Left colon (tissue), 2 donors: ENCODE measurements around the gene SCARB1. TPM values are rescaled to one million over a fixed set of nuclear protein-coding genes. Genes with fewer than 3 reads are reported as not detected.
A peak's percentile ranks its signal among the peaks of the same experiment; 100 is the strongest.

ENCODE experiments used
- ATAC-seq: fragments of 200-7000 bp; cut with Tn5 transposase; one replicate; pipeline ENCODE4 v1.9.1; 2020; ENCODE audit warnings: mild to moderate bottlenecking, moderate library complexity
- DNase-seq, 2 donors: peaks; one replicate each; pipeline ENCODE4 v3.0.0-alpha.2; 2020
- intact Hi-C, 2 donors: fragments of 100-400 bp; cut with DNase I in 1 of 2; cut with micrococcal nuclease in 1 of 2; formaldehyde crosslinking; loops; one replicate each; pipeline versions ENCODE4 v1.11.2 to v1.14.0; 2022; cut with DNase I, micrococcal nuclease
- total RNA-seq, 2 donors: library from RNA; stranded (reverse); fragmentation: NEBNext Ultra II Directional; extraction: Animal tissue kit (Norgen Biotek cat#: 25700); gene quantifications; one replicate each; pipeline ENCODE4 v1.2.1, GENCODE V29; 2021
- donor health status: DM: no; HTN: no; CAD: no.
- donor health status: DM: yes; HTN: yes; CAD: no.

The SCARB1 gene
- total RNA-seq, 2 donors from 2014 or later, result 39.1 to 66.1 TPM

- ATAC-seq (no peak), DNase-seq (no peak)
- intact Hi-C loops, result no loop called here
Observed at GRCh38 chr12:124758266-124759220, 105.1 kb downstream of the SCARB1 start.

- no peak for ATAC-seq
- intact Hi-C loops, result no loop called here
Observed at GRCh38 chr12:124757329-124757728, 106.3 kb downstream of the SCARB1 start.

GRCh38 chr12:124756760-124757159, 106.9 kb downstream of the SCARB1 start:
- ATAC-seq, result no peak
- intact Hi-C loops, result no loop called here
- DNase-seq, result no peak

More at GRCh38 chr12:124757329-124757728, 106.3 kb downstream of the SCARB1 start:
- DNase-seq, result no peak

GRCh38 chr12:124756166-124756565, 107.5 kb downstream of the SCARB1 start:
- intact Hi-C loops, result no loop called here
- DNase-seq (no peak), ATAC-seq (no peak)

GRCh38 chr12:124755801-124756148, 107.9 kb downstream of the SCARB1 start:
- intact Hi-C loops, result no loop called here
- ATAC-seq (no peak), DNase-seq (no peak)

DNA sequence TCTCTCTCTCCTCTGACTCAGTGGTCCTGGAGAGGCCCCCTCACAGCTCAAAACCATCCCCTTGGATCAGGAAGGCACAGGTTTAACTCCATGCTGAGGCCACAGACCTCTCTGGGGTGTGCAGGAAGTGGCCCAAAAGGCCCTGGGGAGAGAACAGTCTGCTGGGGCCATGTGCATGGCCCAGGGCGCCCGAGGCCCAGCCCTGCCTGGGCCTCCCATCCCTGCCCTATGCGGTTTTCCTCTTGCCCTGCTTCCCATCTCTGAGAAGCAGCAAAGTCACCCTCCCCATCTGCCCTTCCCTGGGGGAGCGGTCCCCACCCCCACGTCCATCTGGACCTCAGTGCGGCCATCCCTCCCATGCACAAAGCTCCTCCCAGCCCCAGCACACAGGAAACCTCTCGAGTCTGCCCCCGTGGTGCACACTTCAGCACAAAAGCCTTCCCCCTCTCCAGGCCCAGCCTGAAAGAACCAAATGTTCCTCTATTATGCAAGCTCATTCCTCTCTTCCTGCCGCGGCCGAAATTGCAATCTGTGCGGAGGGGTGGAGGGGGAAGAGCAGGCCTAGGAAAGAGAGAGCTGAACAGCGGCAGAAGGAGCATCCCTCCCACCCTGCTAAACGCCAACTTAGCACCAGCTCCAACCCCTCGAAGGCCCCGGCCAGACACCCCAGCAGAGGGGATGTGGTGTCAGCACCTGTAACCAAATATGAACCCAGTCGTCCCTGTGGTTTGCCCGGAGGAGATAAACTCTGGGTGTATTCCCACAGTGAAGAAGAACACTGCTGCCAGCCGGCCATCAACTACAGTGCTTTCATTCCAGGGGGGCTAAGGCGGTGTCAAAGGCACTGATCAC, 108.5 kb downstream of the SCARB1 start:
- intact Hi-C loops, result loop anchor here in 1 of 2 donors (5.0 kb wide), 1 partner anchor 188 kb away; the partner anchor contains the start of gene NCOR2
- ATAC-seq, result peak; percentile 65
- peak; percentile 54 to 89 for DNase-seq

GRCh38 chr12:124754491-124754890, 109.2 kb downstream of the SCARB1 start:
- intact Hi-C loops, result loop anchor here in 1 of 2 donors (5.0 kb wide), 1 partner anchor 187 kb away; the partner anchor contains the start of gene NCOR2
- DNase-seq (no peak), ATAC-seq (no peak)

- ATAC-seq, result no peak
- DNase-seq, result no peak
- intact Hi-C loops, result loop anchor here in 1 of 2 donors (5.0 kb wide), 1 partner anchor 187 kb away; the partner anchor contains the start of gene NCOR2
Observed at GRCh38 chr12:124753993-124754392, 109.7 kb downstream of the SCARB1 start.

DNA sequence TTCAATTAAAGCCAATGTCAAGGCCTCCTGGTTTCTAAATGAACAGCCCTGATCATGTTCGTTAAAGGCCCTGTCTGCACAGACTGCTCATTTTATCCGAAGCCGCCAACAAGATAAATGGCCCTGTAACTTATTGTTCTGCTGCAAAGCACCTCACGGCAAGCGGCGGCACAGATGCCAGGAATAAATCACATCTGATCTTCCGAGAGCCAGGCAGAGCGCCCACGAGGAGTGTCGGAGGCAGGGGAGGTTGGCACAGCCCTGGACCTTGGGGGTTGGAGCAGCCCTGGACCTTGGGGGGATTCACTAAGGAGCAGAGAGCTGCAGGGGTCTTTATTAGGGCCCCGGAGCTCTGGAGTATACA, 110.5 kb downstream of the SCARB1 start:
- ATAC-seq (no peak), DNase-seq (no peak)
- intact Hi-C loops, result loop anchor here in 1 of 2 donors (5.0 kb wide), 1 partner anchor 186 kb away; the partner anchor contains the start of gene NCOR2

DNA sequence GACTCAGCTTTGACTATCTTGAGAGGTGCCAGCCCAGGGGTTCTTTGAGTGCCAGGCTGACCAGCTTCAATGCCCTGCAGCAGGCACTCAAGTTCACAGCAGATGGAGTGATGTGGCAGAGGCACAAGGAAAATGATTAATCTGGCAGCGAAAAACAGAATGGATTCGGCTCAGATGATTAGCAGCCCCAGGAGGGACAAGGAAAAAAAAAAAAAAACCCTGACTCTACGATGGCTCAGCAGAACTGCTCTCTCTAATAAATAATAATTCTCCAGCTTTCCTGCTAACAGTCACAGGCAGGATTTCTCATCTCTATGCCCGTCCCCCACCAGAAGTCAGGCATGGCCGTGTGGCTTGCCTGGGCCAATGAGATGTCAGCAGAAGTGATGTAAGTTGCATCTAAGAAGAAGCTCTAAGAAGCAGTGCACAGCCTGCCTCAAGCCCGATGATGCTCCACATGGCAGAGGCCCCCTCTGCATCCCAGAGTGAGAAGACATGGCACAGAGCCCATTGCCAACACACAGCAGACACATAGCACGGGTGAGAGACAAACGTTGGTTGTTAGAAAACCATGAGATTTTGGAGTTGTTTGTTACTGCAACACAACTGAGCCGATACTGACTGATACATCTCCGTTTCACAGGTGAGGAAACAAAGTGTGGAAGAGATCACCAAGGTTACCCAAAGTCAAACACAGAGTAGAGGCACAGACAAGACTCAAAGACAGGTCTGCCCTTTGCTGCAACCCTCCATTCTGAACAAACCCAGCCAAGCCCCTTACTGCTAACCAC, 111.0 kb downstream of the SCARB1 start:
- DNase-seq (no peak), ATAC-seq (no peak)
- intact Hi-C loops, result loop anchor here in 1 of 2 donors (5.0 kb wide), 1 partner anchor 185 kb away; the partner anchor contains the start of gene NCOR2

DNA sequence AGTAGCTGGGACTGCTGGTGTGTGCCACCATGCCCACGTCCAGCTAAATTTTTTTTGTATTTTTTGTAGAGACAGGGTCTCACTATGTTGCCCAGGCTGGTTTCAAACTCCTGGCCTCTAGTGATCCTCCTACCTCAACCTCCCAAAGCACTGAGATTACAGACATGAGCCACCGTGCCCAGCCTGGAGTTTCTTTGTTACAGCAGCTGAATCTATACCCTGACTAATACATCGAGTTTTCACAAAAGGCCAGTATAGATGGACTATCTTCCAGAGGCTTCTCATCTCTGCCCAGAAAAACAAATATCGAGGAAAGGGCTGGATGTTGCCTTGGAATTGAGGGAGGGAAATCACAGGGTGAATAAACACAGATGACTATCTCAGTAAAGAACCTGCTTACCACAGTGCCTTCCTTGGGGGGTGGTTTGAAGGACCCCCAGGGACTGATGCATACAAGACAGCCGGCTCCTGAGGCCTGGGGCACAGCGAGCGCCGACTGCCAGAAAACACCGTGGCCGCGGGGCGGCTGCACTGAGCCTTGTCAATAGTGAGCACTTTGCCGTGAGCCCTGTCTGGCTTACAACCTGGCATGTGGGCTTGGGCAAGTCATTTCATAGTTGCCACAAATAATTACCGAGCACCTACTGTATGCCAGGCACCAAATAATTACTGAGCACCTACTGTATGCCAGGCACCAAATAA, 111.9 kb downstream of the SCARB1 start:
- DNase-seq (no peak), ATAC-seq (no peak)
- intact Hi-C loops, result loop anchor here in 1 of 2 donors (5.0 kb wide), 1 partner anchor 185 kb away; the partner anchor contains the start of gene NCOR2

DNA sequence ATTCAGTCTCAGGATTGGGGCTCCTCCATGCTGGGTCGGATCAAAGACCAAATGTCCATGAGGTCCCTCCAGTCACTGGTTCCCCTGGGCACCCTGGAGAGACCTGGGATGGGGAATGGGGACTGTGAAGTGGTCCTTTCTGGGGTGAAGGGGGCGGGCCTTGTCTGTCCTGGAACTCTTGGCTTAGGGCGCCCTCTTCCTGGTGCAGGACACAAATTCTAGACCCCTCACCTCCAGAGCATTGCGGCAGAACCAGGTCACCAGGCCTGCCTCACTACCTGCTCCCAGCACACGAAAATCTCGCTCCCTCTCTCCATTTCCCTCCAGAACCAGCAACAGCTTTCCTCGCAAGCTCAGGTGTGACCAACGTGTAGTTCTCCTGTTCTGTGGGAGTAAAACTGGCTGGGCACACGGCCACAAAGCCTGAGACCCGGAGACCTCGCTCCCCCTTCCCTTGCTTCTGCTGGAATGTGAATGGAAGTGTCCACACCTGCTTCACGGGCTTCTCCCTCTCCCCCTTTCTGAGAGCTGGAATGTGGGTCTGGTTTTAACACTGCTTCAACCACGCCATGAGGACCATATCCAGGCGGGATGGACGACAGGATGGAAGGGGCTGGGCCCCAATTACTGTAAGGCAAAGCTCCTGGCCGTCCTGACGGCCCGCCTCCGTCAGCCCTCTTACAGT, 112.7 kb downstream of the SCARB1 start:
- DNase-seq (no peak), ATAC-seq (no peak)
- intact Hi-C loops, result loop anchor here in 1 of 2 donors (5.0 kb wide), 1 partner anchor 184 kb away; the partner anchor contains the start of gene NCOR2

- intact Hi-C loops, result loop anchor here in 1 of 2 donors (5.0 kb wide), 1 partner anchor 183 kb away; the partner anchor contains the start of gene NCOR2
- DNase-seq, result no peak
- ATAC-seq, result no peak
Observed at GRCh38 chr12:124750149-124750656, 113.5 kb downstream of the SCARB1 start.

DNA sequence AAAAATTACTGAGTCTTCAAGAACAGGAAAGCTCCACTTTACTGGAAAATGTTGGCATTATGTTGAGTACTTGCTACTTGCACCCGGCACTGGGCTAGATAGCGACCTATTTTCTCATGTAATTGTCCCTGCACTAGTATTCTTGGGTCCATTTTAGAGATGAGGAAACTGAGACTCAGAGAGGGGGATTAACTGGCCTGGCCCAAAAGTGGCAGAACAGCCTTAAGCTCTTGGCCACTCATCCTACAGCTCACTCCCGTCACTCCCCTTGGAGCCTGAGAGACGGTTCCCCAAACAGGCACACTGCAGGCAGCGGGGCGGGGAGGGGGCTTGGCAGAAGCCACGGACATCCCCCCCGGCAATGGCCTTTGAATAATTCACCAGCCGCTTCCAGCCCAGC, 113.9 kb downstream of the SCARB1 start:
- DNase-seq (no peak), ATAC-seq (no peak)
- intact Hi-C loops, result loop anchor here in 1 of 2 donors (5.0 kb wide), 1 partner anchor 182 kb away; the partner anchor contains the start of gene NCOR2

DNA sequence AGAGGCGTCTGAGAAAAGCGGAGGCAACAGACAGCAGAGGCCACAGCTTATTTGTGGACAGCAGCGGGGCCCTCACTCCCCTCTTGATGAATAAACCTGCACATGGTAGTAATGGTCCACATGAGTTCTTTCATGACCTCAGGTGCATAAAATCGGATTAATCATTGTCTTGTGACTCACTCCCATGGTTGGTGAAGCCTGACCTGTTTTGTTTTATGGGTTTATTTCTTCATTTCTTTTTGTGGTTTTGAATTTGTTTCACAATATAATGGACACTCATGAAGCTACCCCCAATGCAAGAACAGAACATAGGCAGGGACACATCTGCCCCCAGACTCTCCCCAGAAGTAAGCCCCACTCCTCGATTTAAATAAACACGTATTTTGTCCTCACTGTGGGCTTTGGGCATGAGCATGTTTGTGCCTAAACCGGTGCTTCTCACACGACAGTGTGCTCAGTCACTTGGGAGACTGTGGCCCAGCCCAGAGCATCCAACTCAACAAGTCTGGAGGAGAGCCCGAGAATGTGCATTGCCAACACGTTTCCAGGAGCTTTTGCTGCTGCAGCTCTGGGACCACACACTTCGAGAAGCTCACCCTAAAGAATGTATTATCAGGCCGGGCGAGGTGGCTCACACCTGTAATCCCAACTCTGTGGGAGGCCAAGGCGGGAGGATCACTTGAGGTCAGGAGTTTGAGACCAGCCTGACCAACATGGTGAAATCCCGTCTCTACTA, 116.1 kb downstream of the SCARB1 start:
- DNase-seq (peak in 1 of 2 donors; percentile 33), ATAC-seq (peak; percentile 85)
- intact Hi-C loops, result no loop called here
